K562 treated with DMSO at 1 percent for 48 hours (cell line): ENCODE results near the gene MS4A10. TPM values are rescaled to one million over a fixed set of nuclear protein-coding genes. Genes with fewer than 3 reads are reported as not detected.

Source experiments
- total RNA-seq: library from RNA; unstranded; fragments of 300-600 nt; gene quantifications from 2 replicates; pipeline ENCODE4 v1.2.3, GENCODE V29; 2022; ENCODE audit warnings: low replicate concordance; ENCODE audit errors: extremely low read depth

Gene MS4A10
- total RNA-seq, result not detected in 2 replicates

GRCh38 chr11:60785136-60785535 lies at the start of gene MS4A10:
Gene MS4A10, plus strand, starts transcription at chr11:60785333. Its CDS starts 5,003 bp downstream, at chr11:60790336.

DNA sequence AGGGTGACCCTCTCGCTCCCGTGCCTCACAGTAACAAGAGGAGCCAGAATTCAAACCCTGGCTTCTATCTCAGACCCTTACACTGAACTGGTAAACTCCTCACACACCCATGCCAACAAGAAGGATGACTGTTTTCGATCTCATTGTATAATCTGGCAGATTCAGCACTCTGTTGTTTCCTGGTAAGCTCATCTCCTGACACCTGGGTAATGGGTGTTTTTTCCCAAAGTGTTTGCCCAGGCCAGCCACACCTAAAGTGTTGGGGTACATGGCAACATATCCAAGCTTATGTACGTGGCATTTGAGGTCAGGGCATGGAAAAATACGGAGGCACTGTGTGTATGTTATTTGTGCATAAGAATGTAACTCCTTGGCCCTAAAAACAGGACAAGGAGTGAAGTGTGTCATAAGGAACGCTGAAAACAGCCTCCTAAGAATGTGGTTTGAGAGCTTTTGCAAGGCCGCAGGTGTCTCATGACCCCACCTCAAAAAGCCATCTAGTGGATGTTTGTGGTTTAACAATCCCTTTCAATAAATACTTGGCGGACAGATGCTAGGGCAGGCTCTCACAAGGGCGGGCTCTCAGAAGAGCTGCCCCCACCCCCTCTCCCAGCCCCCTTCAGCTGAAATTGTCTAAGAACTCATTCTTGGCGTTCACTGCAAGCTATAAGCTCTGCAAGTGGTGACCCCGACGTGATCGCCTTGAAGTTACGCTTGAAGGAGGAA lies 28.7 kb upstream of the MS4A10 start, which contains the start of gene MS4A15:
Gene MS4A15 (plus strand): TSS at position 561 of the 726 bp plus-strand sequence. CDS start 6,867 bp downstream, outside the sequence.

DNA sequence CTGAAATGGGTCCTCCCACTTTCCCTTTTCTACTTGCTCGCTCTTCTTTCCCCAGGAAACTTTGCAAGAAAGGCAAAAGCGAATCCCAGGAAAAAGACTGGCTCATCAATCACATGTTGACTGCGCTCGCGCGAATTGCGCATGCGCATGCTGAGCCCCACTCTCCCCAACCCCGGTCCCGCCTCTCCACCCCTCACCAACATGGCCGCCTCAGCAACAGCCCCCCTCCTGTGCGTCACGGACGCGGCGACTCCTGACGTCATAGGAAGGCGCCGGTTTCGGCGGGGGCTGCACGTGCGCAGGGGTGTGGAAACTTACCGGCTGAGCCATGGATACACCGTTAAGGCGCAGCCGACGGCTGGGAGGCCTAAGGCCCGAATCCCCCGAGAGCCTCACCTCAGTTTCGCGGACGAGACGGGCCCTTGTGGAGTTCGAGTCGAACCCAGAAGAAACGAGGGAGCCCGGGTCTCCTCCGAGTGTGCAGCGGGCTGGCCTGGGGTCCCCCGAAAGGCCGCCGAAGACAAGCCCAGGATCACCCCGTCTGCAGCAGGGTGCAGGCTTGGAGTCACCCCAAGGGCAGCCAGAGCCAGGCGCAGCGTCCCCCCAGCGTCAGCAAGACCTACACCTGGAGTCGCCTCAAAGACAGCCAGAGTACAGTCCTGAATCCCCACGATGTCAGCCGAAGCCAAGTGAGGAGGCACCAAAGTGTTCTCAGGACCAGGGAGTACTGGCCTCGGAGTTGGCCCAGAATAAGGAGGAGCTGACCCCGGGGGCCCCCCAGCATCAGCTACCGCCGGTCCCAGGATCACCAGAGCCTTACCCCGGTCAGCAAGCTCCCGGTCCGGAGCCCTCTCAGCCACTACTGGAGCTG lies 56.9 kb downstream of the MS4A10 start, which contains the start of gene CCDC86:
Gene CCDC86 (plus strand): TSS at position 317 of the 871 bp plus-strand sequence. CDS start 12 bp downstream, at position 329.

Other genes with a start within 250 kb of the MS4A10 start
- gene MS4A8, start 85.7 kb upstream of the MS4A10 start, total RNA-seq, result not detected in 2 replicates
- gene MS4A18, start 60.6 kb upstream of the MS4A10 start, total RNA-seq, result not detected in 2 replicates
- gene MS4A15, start 28.5 kb upstream of the MS4A10 start, total RNA-seq, result not detected in 2 replicates
- gene CCDC86, start 56.8 kb downstream of the MS4A10 start, total RNA-seq, result not detected in 2 replicates
- not detected in 2 replicates for gene PTGDR2, start 70.6 kb downstream of the MS4A10 start, total RNA-seq
- gene ZP1, start 82.2 kb downstream of the MS4A10 start, total RNA-seq, result not detected in 2 replicates
- gene PRPF19, start 121.3 kb downstream of the MS4A10 start, total RNA-seq, result not detected in 2 replicates
- not detected in 2 replicates for gene TMEM109, start 128.8 kb downstream of the MS4A10 start, total RNA-seq
- not detected in 2 replicates for gene TMEM132A, start 139.1 kb downstream of the MS4A10 start, total RNA-seq
- not detected in 2 replicates for gene SLC15A3, start 166.8 kb downstream of the MS4A10 start, total RNA-seq
- gene CD6, start 186.3 kb downstream of the MS4A10 start, total RNA-seq, result not detected in 2 replicates